Stimulated activated CD8-positive, alpha-beta memory T cell treated with anti-CD3 and anti-CD28 coated beads, Interleukin-4, amount 100 ng/mL, for 4 hours (primary cell): Measurements from ENCODE around the gene VDAC1.
"Not testable (repeated sequence)": the region's sequence is repeated elsewhere in the genome, so short reads cannot be mapped to it uniquely, and the experiment has no call there.

Experiments used
- DNase-seq, 2 donors: peaks; one replicate each; pipeline ENCODE4 v3.0.0-alpha.2; 2020; ENCODE audit warnings: low read depth in 2 of 2, low spot score in 1 of 2

Gene VDAC1

GRCh38 chr5:134004626-134005416 is at the start of gene VDAC1:
Gene VDAC1 (minus strand): TSS chr5:134004975. CDS start chr5:133993012, 11,963 bp downstream.
- DNase-seq = peak; percentile 44 to 68

- no peak for DNase-seq
These were observed 49.1 kb upstream of the VDAC1 start for GRCh38 chr5:134053840-134054338.

GRCh38 chr5:134053314-134053839 is 48.6 kb upstream of the VDAC1 start:
- no peak for DNase-seq

GRCh38 chr5:134051305-134051704 is 46.5 kb upstream of the VDAC1 start:
- no peak for DNase-seq

GRCh38 chr5:134048864-134049263 is 44.1 kb upstream of the VDAC1 start:
- DNase-seq = no peak

GRCh38 chr5:134047687-134048056 is 42.9 kb upstream of the VDAC1 start:
- DNase-seq = no peak

- DNase-seq = no peak
These were observed 42.3 kb upstream of the VDAC1 start for GRCh38 chr5:134046801-134047686.

- DNase-seq = no peak
These were observed 41.6 kb upstream of the VDAC1 start for GRCh38 chr5:134046330-134046729.

GRCh38 chr5:134043793-134044792 is 39.3 kb upstream of the VDAC1 start:
- no peak for DNase-seq

- no peak for DNase-seq
These were observed 37.0 kb upstream of the VDAC1 start for GRCh38 chr5:134041570-134042411.

- no peak for DNase-seq
These were observed 33.4 kb upstream of the VDAC1 start for GRCh38 chr5:134038138-134038537.

GRCh38 chr5:134037160-134037559 is 32.4 kb upstream of the VDAC1 start:
- no peak for DNase-seq

- DNase-seq = no peak
These were observed 29.6 kb upstream of the VDAC1 start for GRCh38 chr5:134034326-134034725.

GRCh38 chr5:134030303-134030964 is 25.7 kb upstream of the VDAC1 start:
- not testable (repeated sequence) for DNase-seq

GRCh38 chr5:134029156-134029555 is 24.4 kb upstream of the VDAC1 start:
- no peak for DNase-seq

GRCh38 chr5:134028496-134028895 is 23.7 kb upstream of the VDAC1 start:
- no peak for DNase-seq

- DNase-seq = no peak
These were observed 22.5 kb upstream of the VDAC1 start for GRCh38 chr5:134027288-134027615.

GRCh38 chr5:134026521-134027287 is 21.9 kb upstream of the VDAC1 start:
- no peak for DNase-seq
